Measurements from ENCODE around the gene ARHGEF17.
A peak's percentile ranks its signal among the peaks of the same experiment; 100 is the strongest.

The ARHGEF17 gene

DNA sequence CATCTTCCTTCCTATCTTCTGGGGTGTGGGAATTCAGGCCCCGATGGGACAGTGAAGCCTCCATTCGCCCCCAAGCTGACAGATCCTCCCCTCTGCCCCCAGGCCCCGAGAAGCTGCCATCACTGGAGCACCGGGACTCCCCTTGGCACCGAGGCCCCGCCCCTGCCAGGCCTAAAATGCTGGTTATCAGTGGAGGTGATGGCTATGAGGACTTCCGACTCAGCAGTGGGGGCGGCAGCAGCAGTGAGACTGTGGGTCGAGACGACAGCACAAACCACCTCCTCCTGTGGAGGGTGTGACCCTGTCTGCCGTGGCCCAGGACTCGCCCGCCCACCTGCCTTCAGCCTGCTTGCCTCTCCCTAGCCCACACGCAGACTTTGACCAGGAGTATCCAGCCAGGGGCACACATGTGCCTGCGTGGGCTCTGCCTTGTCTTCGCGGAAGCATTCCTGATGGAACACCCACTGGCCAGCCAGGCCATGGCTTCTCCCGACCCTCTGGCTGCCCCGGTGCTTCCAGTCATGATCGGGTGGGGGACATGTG lies 59.5 kb downstream of the ARHGEF17 start:
- Histone ChIP-seq H3K9me2 (replicated peaks; ENCODE audit: insufficient read depth, low read length) (no peaks in the 10 kb centered on the region), H3K9me3 (replicated peaks; ENCODE audit: insufficient read depth, low read length) (no peaks in the 10 kb centered on the region), H3K4me3 (ENCODE audit: low read length) (no peak overlapping the region), H3K36me3 (replicated peaks; ENCODE audit: insufficient read depth, low read length) (no peaks in the 10 kb centered on the region), H2AFZ (ENCODE audit: low read length) (no peak overlapping the region), H3K27me3 (replicated peaks; ENCODE audit: insufficient read depth, low read length) (no peaks in the 10 kb centered on the region), H3K4me1 (ENCODE audit: low read length) (peaks cover 54% of the 10 kb centered on the region), H4K20me1 (ENCODE audit: insufficient read depth, low read length) (no peaks in the 10 kb centered on the region), H3K9ac (ENCODE audit: low read length) (no peak overlapping the region), H3K4me2 (ENCODE audit: low read depth, low read length) (no peak overlapping the region), H3K79me2 (ENCODE audit: low read length) (no peaks in the 10 kb centered on the region), H3K27ac (ENCODE audit: low read length) (no peak overlapping the region), H3F3A (ENCODE audit: insufficient read depth, low read length) (peaks cover 12% of the 10 kb centered on the region; the same call in 1 of the 2 replicates)
- TF ChIP-seq EZH2 (optimal IDR thresholded peaks at IDR 0.05; ENCODE audit: low read depth, low read length) (no peak), EZH2phosphoT487 (IDR thresholded peaks at IDR 0.05; ENCODE audit: low read length) (no peak)
- TF ChIP-seq, protein P1, sequence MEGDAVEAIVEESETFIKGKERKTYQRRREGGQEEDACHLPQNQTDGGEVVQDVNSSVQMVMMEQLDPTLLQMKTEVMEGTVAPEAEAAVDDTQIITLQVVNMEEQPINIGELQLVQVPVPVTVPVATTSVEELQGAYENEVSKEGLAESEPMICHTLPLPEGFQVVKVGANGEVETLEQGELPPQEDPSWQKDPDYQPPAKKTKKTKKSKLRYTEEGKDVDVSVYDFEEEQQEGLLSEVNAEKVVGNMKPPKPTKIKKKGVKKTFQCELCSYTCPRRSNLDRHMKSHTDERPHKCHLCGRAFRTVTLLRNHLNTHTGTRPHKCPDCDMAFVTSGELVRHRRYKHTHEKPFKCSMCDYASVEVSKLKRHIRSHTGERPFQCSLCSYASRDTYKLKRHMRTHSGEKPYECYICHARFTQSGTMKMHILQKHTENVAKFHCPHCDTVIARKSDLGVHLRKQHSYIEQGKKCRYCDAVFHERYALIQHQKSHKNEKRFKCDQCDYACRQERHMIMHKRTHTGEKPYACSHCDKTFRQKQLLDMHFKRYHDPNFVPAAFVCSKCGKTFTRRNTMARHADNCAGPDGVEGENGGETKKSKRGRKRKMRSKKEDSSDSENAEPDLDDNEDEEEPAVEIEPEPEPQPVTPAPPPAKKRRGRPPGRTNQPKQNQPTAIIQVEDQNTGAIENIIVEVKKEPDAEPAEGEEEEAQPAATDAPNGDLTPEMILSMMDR (IDR thresholded peaks at IDR 0.05; ENCODE audit: low read length): no peak
- DNase-seq: no peak

DNA sequence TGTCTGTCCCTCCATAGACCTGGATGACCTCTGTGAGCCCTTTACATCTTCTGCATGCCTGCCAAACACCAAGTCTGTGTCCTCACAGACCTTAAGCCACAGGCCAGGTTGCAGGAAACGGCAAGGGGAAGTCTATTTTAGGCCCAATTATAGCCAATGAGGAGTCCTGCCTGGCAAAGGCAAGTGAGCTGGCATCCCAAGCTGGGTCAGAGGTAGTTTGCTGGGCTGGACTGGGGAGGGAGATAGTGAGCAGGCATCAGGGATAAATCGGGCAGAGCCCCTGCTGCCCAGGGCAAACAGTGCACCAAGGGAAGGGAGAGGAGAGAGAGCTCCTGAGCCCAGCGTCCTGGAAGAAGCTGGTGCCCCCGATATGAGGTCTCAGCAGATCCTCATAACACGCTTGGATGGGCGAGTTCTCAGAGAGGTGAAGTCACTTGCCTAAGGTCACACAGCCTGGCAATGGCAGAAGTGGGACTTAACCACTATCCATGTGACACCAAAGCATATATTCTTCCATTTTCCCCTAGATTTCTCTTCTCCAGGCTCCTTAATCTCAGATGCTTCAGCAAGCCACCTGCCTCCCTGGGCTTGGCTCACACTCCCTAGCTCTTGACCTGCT lies 64.4 kb downstream of the ARHGEF17 start:
- peak overlapping the region; percentile 65 for H2AFZ ChIP-seq (ENCODE audit: low read length)
- H3K9ac ChIP-seq (ENCODE audit: low read length): peak overlapping the region; percentile 51

DNA sequence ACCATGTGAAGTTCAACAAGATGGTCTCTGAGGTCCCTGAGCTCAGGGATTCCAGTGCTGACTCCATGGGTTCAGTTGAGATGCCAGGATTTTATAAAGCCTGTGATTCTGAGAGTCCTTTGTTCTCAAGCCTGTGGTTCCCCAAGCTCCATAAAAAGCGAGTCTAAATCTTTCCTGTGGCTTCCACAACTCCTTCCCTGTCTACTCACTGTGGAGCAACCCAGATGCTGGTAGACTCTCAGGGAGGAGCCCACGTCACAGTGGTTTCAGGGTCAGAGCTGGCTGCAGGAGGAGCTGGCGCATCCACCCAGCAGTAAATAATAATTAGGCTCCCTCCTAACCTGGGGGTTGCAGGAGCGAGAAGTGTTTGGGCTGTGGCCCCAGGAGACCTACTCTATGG lies 66.1 kb downstream of the ARHGEF17 start:
- Histone ChIP-seq H3K4me1 (ENCODE audit: low read length) (peaks cover 34% of the 10 kb centered on the region), H2AFZ (ENCODE audit: low read length) (no peak overlapping the region), H4K20me1 (ENCODE audit: insufficient read depth, low read length) (no peaks in the 10 kb centered on the region), H3K4me2 (ENCODE audit: low read depth, low read length) (no peak overlapping the region), H3K9ac (ENCODE audit: low read length) (no peak overlapping the region), H3K9me3 (replicated peaks; ENCODE audit: insufficient read depth, low read length) (no peaks in the 10 kb centered on the region), H3K27ac (ENCODE audit: low read length) (no peak overlapping the region), H3F3A (ENCODE audit: insufficient read depth, low read length) (peaks cover 9% of the 10 kb centered on the region; the same call in 1 of the 2 replicates), H3K9me2 (replicated peaks; ENCODE audit: insufficient read depth, low read length) (no peaks in the 10 kb centered on the region), H3K79me2 (ENCODE audit: low read length) (peaks cover 27% of the 10 kb centered on the region), H3K4me3 (ENCODE audit: low read length) (no peak overlapping the region), H3K27me3 (replicated peaks; ENCODE audit: insufficient read depth, low read length) (no peaks in the 10 kb centered on the region), H3K36me3 (replicated peaks; ENCODE audit: insufficient read depth, low read length) (no peaks in the 10 kb centered on the region)
- no peak for DNase-seq
- TF ChIP-seq, protein P1 (IDR thresholded peaks at IDR 0.05; ENCODE audit: low read length): no peak
- TF ChIP-seq EZH2phosphoT487 (IDR thresholded peaks at IDR 0.05; ENCODE audit: low read length): no peak
- TF ChIP-seq EZH2 (optimal IDR thresholded peaks at IDR 0.05; ENCODE audit: low read depth, low read length): no peak

More for the DNA sequence above, 64.4 kb downstream of the ARHGEF17 start:
- peaks cover 11% of the 10 kb centered on the region for H3K79me2 ChIP-seq (ENCODE audit: low read length)
- DNase-seq: peak; percentile 87
- no peaks in the 10 kb centered on the region for H4K20me1 ChIP-seq (ENCODE audit: insufficient read depth, low read length)
- H3K4me3 ChIP-seq (ENCODE audit: low read length): peak overlapping the region; percentile 24
- TF ChIP-seq, protein P1 (IDR thresholded peaks at IDR 0.05; ENCODE audit: low read length): peak; percentile 74
- no peak for TF ChIP-seq EZH2 (optimal IDR thresholded peaks at IDR 0.05; ENCODE audit: low read depth, low read length)
- no peaks in the 10 kb centered on the region for H3K9me3 ChIP-seq (replicated peaks; ENCODE audit: insufficient read depth, low read length)
- H3K27ac ChIP-seq (ENCODE audit: low read length): peak overlapping the region; percentile 64
- peak overlapping the region; percentile 83 for H3K4me2 ChIP-seq (ENCODE audit: low read depth, low read length)
- H3K4me1 ChIP-seq (ENCODE audit: low read length): peaks cover 31% of the 10 kb centered on the region
- peaks cover 9% of the 10 kb centered on the region; the same call in 1 of the 2 replicates for H3F3A ChIP-seq (ENCODE audit: insufficient read depth, low read length)
- H3K27me3 ChIP-seq (replicated peaks; ENCODE audit: insufficient read depth, low read length): no peaks in the 10 kb centered on the region
- no peaks in the 10 kb centered on the region for H3K36me3 ChIP-seq (replicated peaks; ENCODE audit: insufficient read depth, low read length)
- no peaks in the 10 kb centered on the region for H3K9me2 ChIP-seq (replicated peaks; ENCODE audit: insufficient read depth, low read length)

Data from MM.1S (cell line).